Myocyte (in vitro differentiated cells): ENCODE results near the gene APRT. TPM values are rescaled to one million over a fixed set of nuclear protein-coding genes. Genes with fewer than 3 reads are reported as not detected.
A peak's percentile ranks its signal among the peaks of the same experiment; 100 is the strongest.

Experiments used
- DNase-seq: peaks from one replicate; pipeline ENCODE4 v3.0.0-alpha.2; 2012; ENCODE audit warnings: low read depth
- total RNA-seq: library from RNA; depleted of rRNA; stranded (reverse); fragments of >200 nt; gene quantifications from 2 replicates; pipeline ENCODE4 v1.2.3, GENCODE V29; 2014

The APRT gene
- total RNA-seq, 1 donor from 2014 or later, result 89.3 TPM

DNA sequence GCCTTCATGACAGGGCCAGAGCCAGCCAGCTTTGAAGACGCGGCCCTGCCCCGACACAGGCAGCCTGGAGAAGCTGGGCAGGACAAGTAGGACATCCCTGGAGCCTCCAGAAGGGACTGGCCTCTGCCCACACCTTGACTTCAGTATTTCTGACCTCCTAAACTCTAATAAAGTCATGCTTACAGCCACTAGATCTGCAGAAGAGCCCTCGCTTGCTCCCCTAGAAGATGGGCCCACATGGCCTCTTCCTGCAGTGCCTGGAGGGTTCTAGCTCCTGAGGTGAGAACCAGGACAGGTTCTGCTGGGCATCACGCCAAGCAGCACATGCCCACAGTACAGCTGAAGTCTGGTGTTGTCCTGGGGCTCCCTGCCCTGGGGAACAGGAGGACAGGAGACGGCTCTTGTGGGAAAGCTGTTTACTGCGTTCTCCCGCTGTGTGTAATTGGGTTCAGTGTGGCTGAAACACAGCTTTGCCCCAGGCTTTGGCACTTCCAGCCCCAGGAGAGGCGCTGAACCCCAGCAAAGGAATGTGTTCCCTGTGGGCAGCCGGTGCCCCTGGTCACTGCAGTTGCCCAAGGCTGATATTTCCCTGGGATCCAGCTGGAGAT, 2.6 kb downstream of the APRT start:
- no peak for DNase-seq

- DNase-seq, result no peak
These were observed 3.9 kb downstream of the APRT start for GRCh38 chr16:88807626-88808453.

- no peak for DNase-seq
These were observed 4.5 kb downstream of the APRT start for GRCh38 chr16:88807142-88807625.

DNA sequence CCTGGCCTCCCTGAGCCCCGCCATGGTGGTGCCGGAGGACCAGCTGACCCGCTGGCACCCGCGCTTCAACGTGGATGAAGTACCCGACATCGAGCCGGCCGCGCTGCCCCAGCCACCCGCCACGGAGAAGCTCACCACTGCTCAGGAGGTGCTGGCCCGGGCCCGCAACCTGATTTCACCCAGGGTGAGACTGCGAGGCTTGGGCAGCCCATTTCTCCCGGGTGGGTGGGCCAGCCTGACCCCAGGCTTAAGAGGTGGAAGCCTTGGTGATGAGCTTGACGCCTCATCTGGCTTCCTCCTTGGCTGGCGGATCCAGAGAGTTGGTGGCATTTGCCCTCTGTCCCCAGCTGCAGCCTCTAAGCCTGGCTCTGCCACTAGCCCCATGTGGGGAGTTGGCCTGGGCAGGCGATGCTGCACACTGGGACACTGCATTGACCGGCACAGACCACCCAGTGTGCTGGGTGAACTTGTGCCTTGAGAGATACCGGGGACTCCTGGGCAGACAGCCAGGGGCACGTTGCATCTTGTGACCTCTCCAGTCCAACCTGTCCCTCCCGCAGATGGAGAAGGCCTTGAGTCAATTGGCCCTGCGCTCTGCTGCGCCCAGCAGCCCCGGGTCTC, 5.1 kb downstream of the APRT start:
- no peak for DNase-seq

DNA sequence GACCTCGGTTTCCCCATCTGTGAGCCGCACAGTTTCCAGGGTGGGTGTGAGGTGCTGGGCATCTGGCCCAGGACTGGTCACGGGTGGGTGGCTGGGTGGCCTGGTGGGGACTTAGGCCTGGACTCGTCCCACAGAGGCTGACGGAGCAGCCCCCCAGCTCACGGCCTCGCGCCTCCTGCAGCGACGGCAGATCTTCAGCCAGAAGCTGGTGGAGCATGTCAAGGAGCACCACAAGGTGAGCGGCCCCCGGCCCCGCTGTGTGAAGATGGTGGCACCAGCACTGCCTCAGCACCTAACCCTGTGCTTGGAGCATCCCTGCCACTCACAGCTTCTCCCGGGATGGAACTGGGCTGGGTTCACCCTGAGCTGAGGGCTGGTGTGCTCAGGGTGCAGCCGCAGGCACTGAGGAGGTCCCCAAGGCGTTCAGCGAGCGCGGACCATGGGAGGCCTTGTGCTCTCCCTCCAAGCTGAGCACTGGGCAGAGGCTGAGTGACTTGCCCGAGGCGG, 5.8 kb downstream of the APRT start:
- no peak for DNase-seq

DNA sequence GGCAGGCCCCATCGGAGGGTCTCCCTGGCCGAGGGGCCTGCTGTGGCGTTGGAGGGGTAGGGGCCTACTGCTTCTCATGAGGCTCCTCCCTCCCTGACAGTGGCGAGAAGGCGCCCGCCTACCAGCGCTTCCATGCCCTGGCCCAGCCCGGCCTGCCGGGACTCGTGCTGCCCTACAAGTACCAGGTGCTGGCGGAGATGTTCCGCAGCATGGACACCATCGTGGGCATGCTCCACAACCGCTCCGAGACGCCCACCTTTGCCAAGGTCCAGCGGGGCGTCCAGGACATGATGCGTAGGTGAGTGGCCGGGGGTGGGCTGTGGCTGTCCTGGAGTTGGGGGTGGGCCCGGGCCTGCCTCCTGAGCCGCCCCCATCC, 6.4 kb downstream of the APRT start:
- no peak for DNase-seq

DNA sequence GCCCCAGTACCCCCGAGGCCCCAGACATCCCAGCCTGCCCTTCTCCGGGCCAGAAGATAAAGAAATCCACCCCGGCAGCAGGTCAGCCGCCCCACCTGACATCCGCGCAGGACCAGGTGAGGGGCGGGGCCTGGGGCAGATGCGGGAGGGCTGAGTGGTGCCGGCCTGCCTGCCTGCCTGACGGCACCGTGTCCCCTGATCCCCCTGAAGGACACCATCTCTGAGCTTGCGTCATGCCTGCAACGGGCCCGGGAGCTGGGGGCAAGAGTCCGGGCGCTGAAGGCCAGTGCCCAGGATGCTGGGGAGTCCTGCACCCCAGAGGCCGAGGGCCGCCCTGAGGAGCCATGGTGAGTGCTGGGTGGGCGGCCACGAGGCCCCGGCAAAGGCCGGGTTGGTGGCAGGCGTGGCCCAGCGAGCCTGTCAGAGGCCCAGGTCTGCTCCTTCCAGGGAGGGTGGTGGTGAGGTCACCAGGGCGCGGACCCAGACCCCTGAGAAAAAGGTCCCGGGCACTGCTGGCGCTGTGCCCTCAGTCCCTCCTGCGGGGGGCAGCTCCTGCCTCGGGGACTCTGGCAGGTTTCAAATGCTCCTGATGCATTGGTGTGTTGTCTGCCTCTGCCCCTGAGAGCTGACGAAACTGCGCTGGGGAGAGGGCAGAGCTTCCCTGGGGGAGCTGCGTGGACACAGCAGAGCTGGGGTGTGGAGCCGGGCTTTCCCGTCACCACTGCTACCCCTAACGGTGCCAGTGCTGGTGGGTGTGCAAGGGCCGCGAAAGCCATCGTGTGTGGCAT, 7.0 kb downstream of the APRT start:
- no peak for DNase-seq

GRCh38 chr16:88804173-88804551, 7.6 kb downstream of the APRT start:
- no peak for DNase-seq

DNA sequence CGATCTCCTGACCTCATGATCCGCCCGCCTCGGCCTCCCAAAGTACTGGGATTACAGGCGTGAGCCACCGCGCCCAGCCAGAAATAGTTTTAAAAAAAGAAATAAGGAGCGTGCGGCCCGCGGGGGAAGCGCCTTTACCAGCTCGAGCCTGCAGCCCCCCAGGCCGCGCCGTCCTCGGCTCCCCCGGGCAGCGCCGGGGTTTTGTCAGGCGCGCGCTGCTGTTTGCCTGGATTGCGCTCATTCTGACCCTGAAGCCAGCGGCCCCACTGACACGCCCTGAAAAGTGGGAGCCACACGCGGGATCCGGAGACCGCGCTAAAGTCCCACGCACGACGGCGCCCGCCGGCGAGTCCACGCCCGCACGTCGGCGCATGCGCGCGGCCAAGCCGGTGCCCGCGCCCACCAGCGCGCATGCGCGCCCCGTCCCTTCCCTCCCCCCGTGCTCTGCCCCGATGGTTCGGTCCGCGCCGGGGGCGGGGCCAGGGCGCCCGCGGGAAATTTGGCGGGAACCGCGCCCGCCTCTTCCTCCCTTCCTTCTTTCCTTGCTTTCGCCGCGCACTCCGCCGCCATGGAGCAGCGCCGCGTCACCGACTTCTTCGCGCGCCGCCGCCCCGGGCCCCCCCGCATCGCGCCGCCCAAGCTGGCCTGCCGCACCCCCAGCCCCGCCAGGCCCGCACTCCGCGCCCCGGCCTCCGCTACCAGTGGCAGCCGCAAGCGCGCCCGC, 8.3 kb downstream of the APRT start, which contains the start of gene CDT1:
Gene CDT1, plus strand, starts transcription at position 526 of the 724 bp plus-strand sequence. Its CDS starts 43 bp downstream, at position 569.
- peak; percentile 76 for DNase-seq

DNA sequence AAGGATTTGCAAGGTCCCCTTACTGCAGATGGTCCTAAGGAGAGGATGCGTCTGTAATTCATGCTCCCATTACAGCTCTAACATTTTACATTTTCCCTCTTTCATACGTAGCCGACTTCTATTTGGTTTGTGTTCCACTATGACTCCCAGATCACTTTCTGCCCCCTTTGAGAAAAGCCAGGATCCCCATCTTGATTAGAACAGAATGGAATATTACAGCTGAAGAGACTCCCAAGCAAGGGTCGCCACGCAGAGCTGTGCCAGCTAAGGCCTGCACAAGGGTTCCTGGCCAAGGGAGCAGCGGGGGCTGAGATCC, 11.5 kb downstream of the APRT start:
- no peak for DNase-seq

GRCh38 chr16:88799569-88800276, 12.0 kb downstream of the APRT start:
- DNase-seq, result no peak

GRCh38 chr16:88798772-88799455, 12.8 kb downstream of the APRT start:
- peak; percentile 27 for DNase-seq

GRCh38 chr16:88798073-88798472, 13.7 kb downstream of the APRT start:
- no peak for DNase-seq

DNA sequence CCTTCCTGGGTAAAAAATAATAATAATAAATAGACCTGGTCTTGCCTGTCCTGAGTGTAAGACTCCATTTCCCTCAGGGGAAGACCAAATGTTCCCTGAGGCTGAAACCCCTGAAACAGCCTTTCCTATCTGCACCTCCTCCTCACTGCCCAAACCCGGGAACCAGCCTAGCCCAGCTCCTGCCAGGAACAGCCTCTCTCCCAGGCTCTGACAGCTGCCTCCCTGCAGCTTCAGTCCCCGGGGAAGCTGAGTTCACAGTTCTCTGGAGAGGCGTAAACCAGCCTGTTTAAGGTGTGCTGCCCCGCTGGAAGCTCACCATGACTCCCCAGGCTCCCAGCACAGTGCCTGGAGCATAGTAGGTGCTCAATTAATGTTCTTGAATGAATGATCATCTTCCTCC, 15.4 kb downstream of the APRT start:
- DNase-seq, result no peak

GRCh38 chr16:88793251-88793954, 18.3 kb downstream of the APRT start:
- DNase-seq, result no peak

GRCh38 chr16:88792668-88793250, 19.0 kb downstream of the APRT start:
- peak; percentile 27 for DNase-seq

GRCh38 chr16:88792078-88792550, 19.6 kb downstream of the APRT start:
- no peak for DNase-seq
